Measurements from ENCODE around the gene SPEM3. TPM values are rescaled to one million over a fixed set of nuclear protein-coding genes. Genes with fewer than 3 reads are reported as not detected.
A peak's percentile ranks its signal among the peaks of the same experiment; 100 is the strongest.

The SPEM3 gene
- total and polyA plus RNA-seq, 2 of the 13 experiments (the other 11 are each of a cell fraction or from before 2014, with no cell fraction given) = not detected

DNA sequence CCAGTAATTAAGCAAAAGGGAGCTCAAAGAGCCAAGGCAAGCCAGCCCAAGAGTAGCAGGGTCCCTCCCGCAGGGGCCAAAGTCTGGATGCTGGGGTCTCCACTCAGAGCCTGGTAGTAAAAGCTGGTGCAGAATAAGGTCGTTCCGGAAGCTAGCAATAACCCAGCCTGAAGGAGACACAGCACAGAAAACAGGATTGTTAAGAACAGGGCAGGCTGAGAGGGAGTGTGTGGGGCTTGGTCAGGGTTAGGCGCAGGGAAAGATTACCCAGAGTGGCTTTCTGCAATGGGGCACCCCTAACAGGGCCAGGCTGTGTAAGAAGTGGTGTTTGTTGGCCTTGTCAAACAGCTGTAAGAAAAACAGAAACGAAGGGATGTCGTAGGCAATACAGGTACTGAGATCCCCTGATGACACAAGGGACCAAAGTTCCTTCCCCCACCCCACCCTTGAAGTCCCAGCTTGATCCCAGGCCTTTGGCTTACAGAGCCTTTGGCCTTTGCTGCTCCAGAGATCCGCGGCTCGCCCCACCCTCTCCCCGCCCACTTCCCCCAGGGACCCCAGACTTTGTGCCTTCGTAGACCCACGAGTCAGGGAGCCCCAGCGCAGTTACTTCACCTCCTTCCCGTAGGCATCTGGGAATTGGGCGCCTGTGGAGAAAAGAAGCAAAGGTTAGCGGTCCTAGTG lies 25.5 kb upstream of the SPEM3 start (continued):
- TF ChIP-seq SP140L (CRISPR knock-in tag; IDR thresholded peaks at IDR 0.05; ENCODE audit: borderline replicate concordance) (no peak), ZNF331 (CRISPR knock-in tag; IDR thresholded peaks at IDR 0.05) (peak; percentile 39; the same call in 1 of the 2 replicates), HNF4G (IDR thresholded peaks at IDR 0.05; ENCODE audit: borderline replicate concordance, low read depth, low read length) (peak; percentile 90), HNF4G (CRISPR knock-in tag; IDR thresholded peaks at IDR 0.05; ENCODE audit: borderline replicate concordance, low read depth) (no peak; the same call in 1 of the 2 replicates), LCORL (IDR thresholded peaks at IDR 0.05) (no peak), LCORL (CRISPR knock-in tag; IDR thresholded peaks at IDR 0.05) (peak; percentile 35; the same call in 1 of the 2 replicates), ZNF143 (CRISPR knock-in tag; IDR thresholded peaks at IDR 0.05) (0 out of 2 replicates have a peak, but pooled peaks have one; percentile 10), ARID2 (CRISPR knock-in tag; IDR thresholded peaks at IDR 0.05; ENCODE audit: borderline replicate concordance) (0 out of 2 replicates have a peak, but pooled peaks have one; percentile 41), RXRA (CRISPR knock-in tag; IDR thresholded peaks at IDR 0.05) (peak; percentile 49; the same call in 1 of the 2 replicates)
- TF ChIP-seq, protein P1, sequence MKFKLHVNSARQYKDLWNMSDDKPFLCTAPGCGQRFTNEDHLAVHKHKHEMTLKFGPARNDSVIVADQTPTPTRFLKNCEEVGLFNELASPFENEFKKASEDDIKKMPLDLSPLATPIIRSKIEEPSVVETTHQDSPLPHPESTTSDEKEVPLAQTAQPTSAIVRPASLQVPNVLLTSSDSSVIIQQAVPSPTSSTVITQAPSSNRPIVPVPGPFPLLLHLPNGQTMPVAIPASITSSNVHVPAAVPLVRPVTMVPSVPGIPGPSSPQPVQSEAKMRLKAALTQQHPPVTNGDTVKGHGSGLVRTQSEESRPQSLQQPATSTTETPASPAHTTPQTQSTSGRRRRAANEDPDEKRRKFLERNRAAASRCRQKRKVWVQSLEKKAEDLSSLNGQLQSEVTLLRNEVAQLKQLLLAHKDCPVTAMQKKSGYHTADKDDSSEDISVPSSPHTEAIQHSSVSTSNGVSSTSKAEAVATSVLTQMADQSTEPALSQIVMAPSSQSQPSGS (CRISPR knock-in tag; IDR thresholded peaks at IDR 0.05) = peak; percentile 54; the same call in 1 of the 2 replicates

DNA sequence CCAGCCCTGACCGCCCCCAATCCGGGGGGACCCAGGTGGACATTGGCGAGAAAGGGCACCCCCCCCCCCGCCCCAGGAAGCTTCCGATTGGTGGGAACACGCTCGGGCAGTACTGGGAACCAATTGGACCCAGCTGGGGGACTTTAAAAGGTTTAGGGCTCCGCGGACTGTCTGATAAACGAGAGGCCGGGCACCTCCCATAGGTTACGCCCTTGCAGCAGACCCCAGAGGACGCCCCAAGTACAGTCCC lies 25.0 kb upstream of the SPEM3 start:
- peaks cover 18% of the 10 kb centered on the region for H3K4me1 ChIP-seq (ENCODE audit: insufficient read depth, low read length)
- peak overlapping the region; percentile 90 for H3K9ac ChIP-seq (ENCODE audit: insufficient read depth, low read depth, low read length)
- H3K27me3 ChIP-seq (ENCODE audit: control insufficient read depth in 1 of 2, insufficient read depth in 2 of 2, low read length in 2 of 2) = no peaks in the 10 kb centered on the region; a peak in 2 of 5 replicates
- H3K36me3 ChIP-seq (replicated peaks in 1 of 2; ENCODE audit: control insufficient read depth in 1 of 2, insufficient read depth in 2 of 2, low read length in 2 of 2) = no peaks in the 10 kb centered on the region
- WGBS (ENCODE audit: low lambda C conversion rate) = no CpG with 5 or more reads among the region's 13 CpGs
- no peak for FAIRE-seq
- DNase-seq (ENCODE audit: low spot score) = peak; percentile 79
- H3K4me3 ChIP-seq (replicated peaks in 1 of 3; ENCODE audit: insufficient read depth in 1 of 3, low read depth in 2 of 3, low read length in 3 of 3) = peak overlapping the region; percentile 76 to 95 (median 80); a peak in 5 of 6 replicates
- in situ Hi-C loops (cut with HindIII; ENCODE audit: extremely low pct_ligation_motif_present, low pct_unique_long_range_greater_than_20kb) = no loop called here
- intact Hi-C loops (cut with micrococcal nuclease; ENCODE audit: unreplicated experiment) = loop anchor here (5.0 kb wide), 2 partner anchors 46 to 79 kb away; partner anchors contain the start of genes POLR2A, SLC35G6 and TMEM95
- H3K4me2 ChIP-seq (ENCODE audit: low read depth, low read length) = peak overlapping the region; percentile 100
- H3K27ac ChIP-seq (ENCODE audit: extremely low read length, insufficient read depth, low read length) = peak overlapping the region; percentile 99
- ChIA-PET CTCF (ENCODE audit: low intra/inter-chr PET ratio, low total read pairs) (no interaction called here), POLR2A (interaction anchor here (0.7 to 3.3 kb wide), 50 partner anchors 9 to 439 kb away, joined by 3 to 76 read pairs (median 5); partner anchors contain the start of genes ASGR2, CD68, CHRNB1 and DVL2)
- BruUV-seq (replicated peaks) = no TSS peak
- peaks cover 4% of the 10 kb centered on the region for H3K79me2 ChIP-seq (ENCODE audit: insufficient read depth, low read length)
- peak; percentile 63 for ATAC-seq
- H3K9me3 ChIP-seq (ENCODE audit: low read length) = no peaks in the 10 kb centered on the region
- no peak overlapping the region for H2AFZ ChIP-seq (ENCODE audit: low read length)
- H4K20me1 ChIP-seq (ENCODE audit: insufficient read depth, low read length) = no peaks in the 10 kb centered on the region
- peak; percentile 68 for TF ChIP-seq RBM39 (IDR thresholded peaks at IDR 0.05; ENCODE audit: low read depth, low read length, poor library complexity, severe bottlenecking)
- TF ChIP-seq CAMTA2 (CRISPR knock-in tag; IDR thresholded peaks at IDR 0.05; ENCODE audit: borderline replicate concordance) = no peak
- TF ChIP-seq, protein P2, sequence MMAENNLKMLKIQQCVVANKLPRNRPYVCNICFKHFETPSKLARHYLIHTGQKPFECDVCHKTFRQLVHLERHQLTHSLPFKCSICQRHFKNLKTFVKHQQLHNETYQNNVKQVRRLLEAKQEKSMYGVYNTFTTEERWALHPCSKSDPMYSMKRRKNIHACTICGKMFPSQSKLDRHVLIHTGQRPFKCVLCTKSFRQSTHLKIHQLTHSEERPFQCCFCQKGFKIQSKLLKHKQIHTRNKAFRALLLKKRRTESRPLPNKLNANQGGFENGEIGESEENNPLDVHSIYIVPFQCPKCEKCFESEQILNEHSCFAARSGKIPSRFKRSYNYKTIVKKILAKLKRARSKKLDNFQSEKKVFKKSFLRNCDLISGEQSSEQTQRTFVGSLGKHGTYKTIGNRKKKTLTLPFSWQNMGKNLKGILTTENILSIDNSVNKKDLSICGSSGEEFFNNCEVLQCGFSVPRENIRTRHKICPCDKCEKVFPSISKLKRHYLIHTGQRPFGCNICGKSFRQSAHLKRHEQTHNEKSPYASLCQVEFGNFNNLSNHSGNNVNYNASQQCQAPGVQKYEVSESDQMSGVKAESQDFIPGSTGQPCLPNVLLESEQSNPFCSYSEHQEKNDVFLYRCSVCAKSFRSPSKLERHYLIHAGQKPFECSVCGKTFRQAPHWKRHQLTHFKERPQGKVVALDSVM (CRISPR knock-in tag; IDR thresholded peaks at IDR 0.05) = no peak
- no peak for TF ChIP-seq KLF13 (CRISPR knock-in tag; IDR thresholded peaks at IDR 0.05)
- no peak for TF ChIP-seq POLR2AphosphoS2 (IDR thresholded peaks at IDR 0.05; ENCODE audit: low read depth, low read length)

Data from HepG2 (cell line).